Natural killer cell (primary cell): ENCODE results near the gene TTC7B. TPM values are rescaled to one million over a fixed set of nuclear protein-coding genes. Genes with fewer than 3 reads are reported as not detected.

Source experiments
- ATAC-seq, 3 donors: fragments of 150-1000 bp in 2 of 3; fragments of 200-7000 bp in 1 of 3; cut with Tn5 transposase; 1 replicate in 1 of 3; 2 replicates in 2 of 3; pipeline ENCODE4 v1.10.0; 2021; ENCODE audit warnings: mild to moderate bottlenecking in 2 of 3, moderate library complexity in 2 of 3
- DNase-seq, 2 donors: peaks; one replicate each; pipeline versions ENCODE4 v3.0.0 to v3.0.0-alpha.2; 2013 to 2021; ENCODE audit warnings: mixed read lengths in 1 of 2
- H3K27ac ChIP-seq: one replicate; pipeline ENCODE4 v1.5.1; 2013; ENCODE audit warnings: mild to moderate bottlenecking, low read length
- H3K27me3 ChIP-seq: one replicate; pipeline ENCODE4 v1.6.1; 2013; ENCODE audit warnings: low read length; ENCODE audit not compliant: control insufficient read depth, insufficient read depth
- H3K36me3 ChIP-seq: one replicate; pipeline ENCODE4 v1.6.1; 2013; ENCODE audit warnings: low read length; ENCODE audit not compliant: control insufficient read depth, insufficient read depth
- H3K4me1 ChIP-seq: one replicate; pipeline ENCODE4 v1.6.1; 2013; ENCODE audit warnings: low read length; ENCODE audit not compliant: control insufficient read depth, insufficient read depth
- H3K4me3 ChIP-seq: one replicate; pipeline ENCODE4 v1.5.1; 2013; ENCODE audit warnings: low read length
- H3K9me3 ChIP-seq: one replicate; pipeline ENCODE4 v1.6.1; 2013; ENCODE audit warnings: low read length; ENCODE audit not compliant: control insufficient read depth, insufficient read depth
- H3K27ac Mint-ChIP-seq, 2 donors: one replicate each; pipeline ENCODE4 v1.8.0; 2022; ENCODE audit warnings: mild to moderate bottlenecking in 2 of 2, mixed read lengths in 2 of 2, moderate library complexity in 1 of 2
- H3K27me3 Mint-ChIP-seq, 2 donors: one replicate each; pipeline ENCODE4 v1.8.0; 2022; ENCODE audit warnings: low read depth in 2 of 2, mixed read lengths in 2 of 2
- H3K36me3 Mint-ChIP-seq: one replicate; pipeline ENCODE4 v1.8.0; 2022; ENCODE audit warnings: mixed read lengths
- H3K4me1 Mint-ChIP-seq, 2 donors: one replicate each; pipeline ENCODE4 v1.8.0; 2022; ENCODE audit warnings: mixed read lengths in 2 of 2
- H3K4me3 Mint-ChIP-seq: one replicate; pipeline ENCODE4 v1.8.0; 2022; ENCODE audit warnings: mild to moderate bottlenecking, moderate library complexity, mixed read lengths
- H3K9me3 Mint-ChIP-seq, 2 donors: one replicate each; pipeline ENCODE4 v1.8.0; 2022; ENCODE audit warnings: mixed read lengths in 2 of 2
- WGBS: methylation state at CpG from one replicate; pipeline ENCODE4 v1.1.7; 2013; ENCODE audit warnings: missing lambda C conversion rate; ENCODE audit not compliant: insufficient coverage; 5-methylcytosine and 5-hydroxymethylcytosine counted together
- intact Hi-C: fragments of 100-400 bp; cut with micrococcal nuclease; formaldehyde crosslinking; loops from one replicate; pipeline ENCODE4 v1.14.2; 2022
- total RNA-seq, 4 donors: library from RNA; stranded (reverse); fragments of 120-200 nt in 1 of 4; gene quantifications; one replicate each; pipeline versions ENCODE4 v1.2.3 to v1.2.4, GENCODE V29; 2013 to 2022
- TF ChIP-seq, protein P1 (sequence below): fragments of 200-600 bp; IDR thresholded peaks from one replicate; pipeline ENCODE4 v1.8.0; 2022; ENCODE audit warnings: antibody characterized with exemption

TTC7B gene
- total RNA-seq, 3 donors from 2014 or later (not counting 1 experiment from before 2014, with no cell fraction given) = 1.7 to 17.2 (median 5.9) TPM

DNA sequence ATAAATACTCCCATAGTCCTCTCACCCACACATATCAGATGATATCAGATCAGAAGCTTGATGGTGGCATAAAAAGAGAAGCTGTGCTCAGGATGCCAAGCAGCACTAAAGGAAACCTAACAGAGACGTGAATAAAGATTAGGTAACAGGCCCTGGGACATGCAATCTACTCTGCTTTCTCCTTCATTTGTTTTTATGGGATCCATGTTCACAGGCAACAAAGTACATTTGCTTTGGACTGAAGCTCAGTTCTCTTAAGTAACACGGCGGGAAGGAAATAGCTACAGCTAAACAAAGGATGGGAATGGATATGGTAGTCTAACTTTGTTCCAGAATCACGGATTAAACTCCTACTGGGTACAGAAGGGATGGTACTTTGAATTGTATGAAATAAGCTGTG lies 119.5 kb downstream of the TTC7B start:
- Histone ChIP-seq H3K4me3 (no peak overlapping the region), H3K4me1 (no peaks in the 10 kb centered on the region), H3K36me3 (no peaks in the 10 kb centered on the region), H3K27me3 (no peaks in the 10 kb centered on the region), H3K27ac (no peak overlapping the region), H3K9me3 (no peaks in the 10 kb centered on the region)
- TF ChIP-seq, protein P1, sequence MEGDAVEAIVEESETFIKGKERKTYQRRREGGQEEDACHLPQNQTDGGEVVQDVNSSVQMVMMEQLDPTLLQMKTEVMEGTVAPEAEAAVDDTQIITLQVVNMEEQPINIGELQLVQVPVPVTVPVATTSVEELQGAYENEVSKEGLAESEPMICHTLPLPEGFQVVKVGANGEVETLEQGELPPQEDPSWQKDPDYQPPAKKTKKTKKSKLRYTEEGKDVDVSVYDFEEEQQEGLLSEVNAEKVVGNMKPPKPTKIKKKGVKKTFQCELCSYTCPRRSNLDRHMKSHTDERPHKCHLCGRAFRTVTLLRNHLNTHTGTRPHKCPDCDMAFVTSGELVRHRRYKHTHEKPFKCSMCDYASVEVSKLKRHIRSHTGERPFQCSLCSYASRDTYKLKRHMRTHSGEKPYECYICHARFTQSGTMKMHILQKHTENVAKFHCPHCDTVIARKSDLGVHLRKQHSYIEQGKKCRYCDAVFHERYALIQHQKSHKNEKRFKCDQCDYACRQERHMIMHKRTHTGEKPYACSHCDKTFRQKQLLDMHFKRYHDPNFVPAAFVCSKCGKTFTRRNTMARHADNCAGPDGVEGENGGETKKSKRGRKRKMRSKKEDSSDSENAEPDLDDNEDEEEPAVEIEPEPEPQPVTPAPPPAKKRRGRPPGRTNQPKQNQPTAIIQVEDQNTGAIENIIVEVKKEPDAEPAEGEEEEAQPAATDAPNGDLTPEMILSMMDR = no peak
- no peak for ATAC-seq
- DNase-seq = no peak
- H3K36me3 Mint-ChIP-seq = no peaks in the 10 kb centered on the region
- H3K27me3 Mint-ChIP-seq = peaks cover 4 to 5% of the 10 kb centered on the region in 2 donors
- WGBS = 84% methylated on average over 4 of the region's 4 CpGs
- H3K9me3 Mint-ChIP-seq = no peaks in the 10 kb centered on the region
- no peak overlapping the region for H3K4me3 Mint-ChIP-seq
- intact Hi-C loops = loop anchor here (1.0 to 10.0 kb wide), 5 partner anchors 302 to 759 kb away; partner anchors contain the start of gene CALM1
- H3K27ac Mint-ChIP-seq = no peak overlapping the region
- peaks cover 0 to 4% of the 10 kb centered on the region in 2 donors for H3K4me1 Mint-ChIP-seq

DNA sequence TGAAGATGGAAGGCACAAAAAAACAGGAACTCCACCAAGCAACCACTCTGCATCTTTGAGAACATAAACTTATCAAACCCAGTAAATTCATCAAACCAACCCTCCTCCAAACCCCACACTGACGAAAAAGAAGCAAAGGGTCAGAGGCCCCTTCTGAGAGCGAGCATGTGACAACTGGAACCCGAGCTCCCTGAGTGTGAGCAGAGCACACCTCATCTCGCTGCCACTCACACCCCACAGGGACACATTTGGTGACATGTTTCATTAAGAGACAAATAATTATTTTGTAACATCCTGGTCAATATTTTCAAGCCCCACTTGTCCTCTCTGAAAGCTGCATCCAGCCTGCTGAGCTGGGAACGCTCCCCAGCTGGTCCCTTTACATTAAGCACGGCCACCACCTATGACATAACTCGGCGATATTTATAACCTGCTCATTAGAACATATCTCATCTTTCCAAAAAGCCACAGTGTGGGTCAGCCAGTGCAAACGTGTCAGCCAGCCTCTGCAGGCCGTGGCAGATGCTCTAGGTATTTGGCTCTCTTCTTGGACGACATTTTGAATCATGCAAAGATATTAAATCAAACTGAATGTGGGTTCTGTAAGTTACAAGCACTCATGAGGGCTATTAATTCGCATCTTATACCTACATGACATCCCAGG lies 120.1 kb downstream of the TTC7B start:
- no peaks in the 10 kb centered on the region for H3K36me3 Mint-ChIP-seq
- ATAC-seq (no peak), DNase-seq (no peak)
- H3K27me3 ChIP-seq = no peaks in the 10 kb centered on the region
- H3K4me3 ChIP-seq = no peak overlapping the region
- no peaks in the 10 kb centered on the region for H3K4me1 ChIP-seq
- H3K27ac ChIP-seq = no peak overlapping the region
- H3K4me3 Mint-ChIP-seq = no peak overlapping the region
- intact Hi-C loops = loop anchor here (5.0 to 10.0 kb wide), 2 partner anchors 301 to 759 kb away; partner anchors contain the start of gene CALM1
- no peaks in the 10 kb centered on the region for H3K9me3 ChIP-seq
- TF ChIP-seq, protein P1 = no peak
- H3K9me3 Mint-ChIP-seq = no peaks in the 10 kb centered on the region
- H3K4me1 Mint-ChIP-seq = peaks cover 0 to 4% of the 10 kb centered on the region in 2 donors
- WGBS = 92% methylated on average over 11 of the region's 12 CpGs
- H3K27ac Mint-ChIP-seq = no peak overlapping the region
- H3K36me3 ChIP-seq = no peaks in the 10 kb centered on the region
- H3K27me3 Mint-ChIP-seq = peaks cover 4 to 5% of the 10 kb centered on the region in 2 donors

DNA sequence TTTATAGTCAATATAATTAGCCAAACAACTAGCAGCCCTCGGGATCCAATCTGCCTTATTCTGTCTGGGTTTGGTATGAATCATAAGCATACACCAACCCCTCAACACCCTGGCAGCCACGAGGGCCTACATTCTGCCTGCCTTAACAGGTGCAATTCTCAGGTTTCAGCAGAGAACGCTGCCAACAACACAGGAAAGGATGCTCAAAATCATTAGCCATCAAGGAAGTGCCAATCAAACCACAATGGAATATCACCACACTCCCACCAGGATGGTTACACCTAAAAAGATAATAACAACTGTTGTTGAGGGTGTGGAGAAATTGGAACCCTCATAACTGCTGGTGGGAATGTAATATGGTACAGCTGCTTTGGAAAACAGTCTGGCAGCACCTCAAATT lies 122.8 kb downstream of the TTC7B start:
- no peak for DNase-seq
- no peak for ATAC-seq
- Histone ChIP-seq H3K4me1 (no peaks in the 10 kb centered on the region), H3K4me3 (no peak overlapping the region), H3K9me3 (no peaks in the 10 kb centered on the region), H3K27me3 (no peaks in the 10 kb centered on the region), H3K36me3 (no peaks in the 10 kb centered on the region), H3K27ac (no peak overlapping the region)
- 76% methylated on average over 3 of the region's 3 CpGs for WGBS
- Mint-ChIP-seq H3K27ac (no peak overlapping the region), H3K4me1 (peaks cover 0 to 4% of the 10 kb centered on the region in 2 donors), H3K36me3 (no peaks in the 10 kb centered on the region), H3K27me3 (peaks cover 2 to 5% of the 10 kb centered on the region in 2 donors), H3K4me3 (no peak overlapping the region), H3K9me3 (no peaks in the 10 kb centered on the region)
- TF ChIP-seq, protein P1 = no peak
- intact Hi-C loops = loop anchor here (10.0 kb wide), 1 partner anchor 299 kb away; the partner anchor contains the start of gene CALM1
